GM19239 (cell line): ENCODE results near the gene MYH10.
"Not testable (repeated sequence)": the region's sequence is repeated elsewhere in the genome, so short reads cannot be mapped to it uniquely, and the experiment has no call there.

Source experiments
- DNase-seq: peaks from one replicate; pipeline ENCODE4 v3.0.0; 2011; ENCODE audit warnings: low spot score; ENCODE audit not compliant: insufficient read length
- FAIRE-seq: peaks from 2 replicates; lab custom pipeline; 2011; peaks lifted over from hg19 to GRCh38; lab: Jason Lieb, UNC

Gene MYH10

GRCh38 chr17:8563981-8564602 is 66.4 kb downstream of the MYH10 start:
- no peak for FAIRE-seq

GRCh38 chr17:8563024-8563776 is 67.3 kb downstream of the MYH10 start:
- DNase-seq (no peak), FAIRE-seq (no peak)

More at GRCh38 chr17:8563981-8564602, 66.4 kb downstream of the MYH10 start:
- DNase-seq = no peak

GRCh38 chr17:8558144-8558543 is 72.4 kb downstream of the MYH10 start:
- no peak for DNase-seq
- FAIRE-seq = no peak

GRCh38 chr17:8557176-8557806 is 73.2 kb downstream of the MYH10 start:
- DNase-seq (no peak), FAIRE-seq (no peak)

GRCh38 chr17:8556074-8556473 is 74.5 kb downstream of the MYH10 start:
- DNase-seq (no peak), FAIRE-seq (no peak)

GRCh38 chr17:8555062-8555461 is 75.5 kb downstream of the MYH10 start:
- FAIRE-seq (no peak), DNase-seq (no peak)

GRCh38 chr17:8552577-8553320 is 77.8 kb downstream of the MYH10 start:
- FAIRE-seq (no peak), DNase-seq (no peak)

- DNase-seq (no peak), FAIRE-seq (no peak)
Measured at GRCh38 chr17:8542599-8543502, 87.7 kb downstream of the MYH10 start.

GRCh38 chr17:8539976-8540375 is 90.5 kb downstream of the MYH10 start:
- not testable (repeated sequence) for FAIRE-seq, DNase-seq

GRCh38 chr17:8537734-8538133 is 92.8 kb downstream of the MYH10 start:
- DNase-seq (no peak), FAIRE-seq (no peak)

- FAIRE-seq (no peak), DNase-seq (no peak)
Measured at GRCh38 chr17:8534498-8535188, 95.9 kb downstream of the MYH10 start.

- DNase-seq = no peak
- FAIRE-seq = no peak
Measured at GRCh38 chr17:8532021-8532420, 98.5 kb downstream of the MYH10 start.

GRCh38 chr17:8522577-8522976 is 107.9 kb downstream of the MYH10 start:
- FAIRE-seq = no peak
- no peak for DNase-seq

GRCh38 chr17:8520981-8521380 is 109.5 kb downstream of the MYH10 start:
- no peak for FAIRE-seq
- no peak for DNase-seq

GRCh38 chr17:8518850-8519249 is 111.7 kb downstream of the MYH10 start:
- DNase-seq (no peak), FAIRE-seq (no peak)

- DNase-seq (no peak), FAIRE-seq (no peak)
Measured at GRCh38 chr17:8518326-8518725, 112.2 kb downstream of the MYH10 start.

- DNase-seq = no peak
- no peak for FAIRE-seq
Measured at GRCh38 chr17:8514801-8515200, 115.7 kb downstream of the MYH10 start.

- no peak for FAIRE-seq
- no peak for DNase-seq
Measured at GRCh38 chr17:8506145-8506544, 124.4 kb downstream of the MYH10 start.
